Measurements from ENCODE around the gene ANKRD13B. TPM values are rescaled to one million over a fixed set of nuclear protein-coding genes. Genes with fewer than 3 reads are reported as not detected.
A peak's percentile ranks its signal among the peaks of the same experiment; 100 is the strongest.

Gene ANKRD13B
- total RNA-seq, 1 donor from 2014 or later = 36.1 TPM

DNA sequence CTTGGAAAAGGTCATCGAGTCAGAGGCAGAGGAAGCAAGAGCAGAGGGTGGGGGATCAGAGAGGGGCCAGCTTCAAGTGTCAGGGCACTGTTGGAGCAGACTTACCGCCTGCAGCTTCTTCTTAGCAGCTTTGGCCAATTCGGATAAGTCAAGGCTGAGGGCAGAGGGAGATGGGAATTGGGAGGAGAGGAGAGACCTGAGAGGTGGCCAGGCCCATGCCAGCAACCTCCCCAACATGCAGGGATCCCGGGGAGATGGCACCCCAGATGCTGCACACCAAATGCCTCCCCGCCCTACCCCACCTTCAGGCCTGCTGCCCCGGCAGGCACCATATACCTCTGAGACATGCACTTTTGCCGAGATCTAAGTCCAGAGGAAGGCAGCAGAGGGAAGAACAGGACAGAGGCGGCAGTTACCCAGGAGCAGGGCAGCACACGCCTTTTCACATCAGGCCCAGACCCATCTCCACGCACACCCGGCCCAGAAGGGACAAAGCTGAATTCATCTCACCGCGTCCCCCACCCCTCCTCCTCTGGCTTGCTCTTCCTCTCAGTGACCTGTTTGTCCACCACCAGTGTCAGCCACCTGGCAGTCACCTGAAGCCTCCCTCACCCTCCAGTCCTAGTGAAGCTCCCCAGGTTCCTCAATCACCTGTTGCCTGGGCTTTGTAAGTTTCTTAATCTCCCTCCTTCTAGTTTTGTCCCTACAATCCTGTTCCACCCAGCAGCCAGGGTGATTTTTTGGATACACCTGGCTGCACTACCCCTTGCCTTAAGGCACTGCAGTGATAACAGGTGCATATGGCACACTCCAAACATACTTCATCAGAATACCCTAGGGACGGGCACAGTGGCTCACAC is 14.1 kb upstream of the ANKRD13B start:
- Mint-ChIP-seq H3K4me1 (ENCODE audit: unreplicated experiment) (peaks cover 7% of the 10 kb centered on the region), H3K27ac (ENCODE audit: unreplicated experiment) (no peak overlapping the region)

DNA sequence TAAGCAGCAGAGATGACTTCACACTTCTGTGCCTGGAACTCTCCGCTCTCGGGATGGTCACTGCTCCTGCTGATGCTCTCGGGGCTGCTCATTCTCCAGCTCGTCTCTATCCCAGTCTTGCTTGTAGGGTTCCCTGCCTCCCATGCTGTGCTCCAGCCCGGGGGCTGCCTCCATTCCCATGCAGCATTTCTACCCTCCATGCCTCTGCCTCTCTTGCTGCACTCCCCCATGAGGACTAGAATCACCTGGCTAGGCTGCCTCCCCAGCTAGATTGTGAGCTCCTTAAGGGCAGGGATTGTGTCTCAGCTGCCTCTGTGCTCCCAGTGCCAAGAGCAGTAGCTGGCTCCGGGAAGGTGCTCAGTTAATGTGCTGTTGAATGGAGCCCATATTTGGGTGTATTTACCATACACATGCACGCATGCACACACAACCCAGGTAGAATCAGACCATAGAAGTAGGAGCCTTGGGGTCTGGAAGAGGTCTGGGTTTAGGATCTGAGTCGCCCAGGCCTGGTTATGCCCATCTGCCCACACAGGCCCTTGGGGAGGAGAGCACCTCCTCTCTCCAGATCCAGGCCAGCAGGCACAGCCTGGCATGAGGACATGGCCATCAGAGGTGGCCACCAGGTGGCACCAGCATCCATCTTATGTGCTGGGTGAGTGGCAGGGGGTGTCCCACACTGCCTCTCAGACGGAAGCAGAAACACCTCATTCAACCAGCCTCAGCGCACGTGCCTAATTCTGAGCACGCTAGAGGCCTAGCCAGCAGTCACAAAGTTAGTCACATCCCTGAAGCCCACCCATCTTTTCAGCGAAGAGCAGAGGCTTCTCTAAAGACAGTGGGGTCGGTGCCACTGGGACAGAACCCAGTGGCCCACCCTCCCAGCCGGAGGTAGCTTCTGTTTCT is 12.8 kb upstream of the ANKRD13B start:
- H3K9me3 Mint-ChIP-seq (ENCODE audit: unreplicated experiment) = no peaks in the 10 kb centered on the region
- no peak overlapping the region for H3K4me3 Mint-ChIP-seq (ENCODE audit: unreplicated experiment)
- DNase-seq (ENCODE audit: extremely low spot score, unreplicated experiment) = peak; percentile 94
- peaks cover 16% of the 10 kb centered on the region for H3K36me3 Mint-ChIP-seq (ENCODE audit: unreplicated experiment)
- H3K27me3 Mint-ChIP-seq (ENCODE audit: unreplicated experiment) = no peaks in the 10 kb centered on the region
- TF ChIP-seq, protein P1, sequence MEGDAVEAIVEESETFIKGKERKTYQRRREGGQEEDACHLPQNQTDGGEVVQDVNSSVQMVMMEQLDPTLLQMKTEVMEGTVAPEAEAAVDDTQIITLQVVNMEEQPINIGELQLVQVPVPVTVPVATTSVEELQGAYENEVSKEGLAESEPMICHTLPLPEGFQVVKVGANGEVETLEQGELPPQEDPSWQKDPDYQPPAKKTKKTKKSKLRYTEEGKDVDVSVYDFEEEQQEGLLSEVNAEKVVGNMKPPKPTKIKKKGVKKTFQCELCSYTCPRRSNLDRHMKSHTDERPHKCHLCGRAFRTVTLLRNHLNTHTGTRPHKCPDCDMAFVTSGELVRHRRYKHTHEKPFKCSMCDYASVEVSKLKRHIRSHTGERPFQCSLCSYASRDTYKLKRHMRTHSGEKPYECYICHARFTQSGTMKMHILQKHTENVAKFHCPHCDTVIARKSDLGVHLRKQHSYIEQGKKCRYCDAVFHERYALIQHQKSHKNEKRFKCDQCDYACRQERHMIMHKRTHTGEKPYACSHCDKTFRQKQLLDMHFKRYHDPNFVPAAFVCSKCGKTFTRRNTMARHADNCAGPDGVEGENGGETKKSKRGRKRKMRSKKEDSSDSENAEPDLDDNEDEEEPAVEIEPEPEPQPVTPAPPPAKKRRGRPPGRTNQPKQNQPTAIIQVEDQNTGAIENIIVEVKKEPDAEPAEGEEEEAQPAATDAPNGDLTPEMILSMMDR (IDR thresholded peaks at IDR 0.05) = peak; percentile 94
- H3K4me1 Mint-ChIP-seq (ENCODE audit: unreplicated experiment) = peaks cover 20% of the 10 kb centered on the region
- H3K27ac Mint-ChIP-seq (ENCODE audit: unreplicated experiment) = peak overlapping the region; percentile 47

More for the DNA sequence above, 14.1 kb upstream of the ANKRD13B start:
- Mint-ChIP-seq H3K36me3 (ENCODE audit: unreplicated experiment) (peaks cover 20% of the 10 kb centered on the region), H3K27me3 (ENCODE audit: unreplicated experiment) (no peaks in the 10 kb centered on the region), H3K9me3 (ENCODE audit: unreplicated experiment) (no peaks in the 10 kb centered on the region), H3K4me3 (ENCODE audit: unreplicated experiment) (no peak overlapping the region)
- no peak for DNase-seq (ENCODE audit: extremely low spot score, unreplicated experiment)
- TF ChIP-seq, protein P1 (IDR thresholded peaks at IDR 0.05) = no peak

DNA sequence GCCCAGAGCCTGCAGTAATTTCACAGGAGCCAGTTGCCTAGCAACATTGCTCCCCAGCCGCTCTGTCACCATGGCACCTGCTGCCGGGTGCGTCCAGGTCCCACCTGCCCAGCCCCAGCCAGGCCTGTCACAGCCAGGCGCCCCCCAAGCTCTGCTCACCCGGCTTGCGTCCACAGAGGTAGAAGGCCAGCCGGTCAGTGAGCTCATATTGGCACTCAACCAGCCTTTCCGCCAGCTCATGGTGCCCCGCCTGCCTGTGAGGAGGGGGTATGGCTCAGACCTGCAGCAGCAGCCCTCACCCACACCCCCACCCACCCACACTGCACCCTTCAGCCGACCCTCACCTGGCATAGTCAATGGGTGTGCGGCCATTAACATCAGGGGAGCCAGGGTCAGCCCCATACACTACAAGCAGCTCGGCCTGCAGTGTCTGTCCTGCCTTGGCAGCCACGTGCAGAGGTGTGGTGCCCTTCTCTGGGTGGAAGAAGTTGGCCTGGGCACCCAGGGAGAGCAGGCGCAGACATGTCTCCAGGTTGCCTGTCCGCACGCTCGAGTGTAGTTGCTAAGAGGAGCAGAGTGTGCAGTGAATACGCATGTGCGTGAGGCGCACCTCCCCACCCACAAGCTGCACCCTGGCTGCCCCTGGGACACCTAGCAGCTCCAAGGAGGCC is 11.2 kb upstream of the ANKRD13B start:
- H3K9me3 Mint-ChIP-seq (ENCODE audit: unreplicated experiment) = no peaks in the 10 kb centered on the region
- H3K27me3 Mint-ChIP-seq (ENCODE audit: unreplicated experiment) = no peaks in the 10 kb centered on the region
- no peak overlapping the region for H3K27ac Mint-ChIP-seq (ENCODE audit: unreplicated experiment)
- no peak for DNase-seq (ENCODE audit: extremely low spot score, unreplicated experiment)
- peaks cover 32% of the 10 kb centered on the region for H3K4me1 Mint-ChIP-seq (ENCODE audit: unreplicated experiment)
- H3K4me3 Mint-ChIP-seq (ENCODE audit: unreplicated experiment) = no peak overlapping the region
- peaks cover 15% of the 10 kb centered on the region for H3K36me3 Mint-ChIP-seq (ENCODE audit: unreplicated experiment)
- TF ChIP-seq, protein P1 (IDR thresholded peaks at IDR 0.05) = no peak

DNA sequence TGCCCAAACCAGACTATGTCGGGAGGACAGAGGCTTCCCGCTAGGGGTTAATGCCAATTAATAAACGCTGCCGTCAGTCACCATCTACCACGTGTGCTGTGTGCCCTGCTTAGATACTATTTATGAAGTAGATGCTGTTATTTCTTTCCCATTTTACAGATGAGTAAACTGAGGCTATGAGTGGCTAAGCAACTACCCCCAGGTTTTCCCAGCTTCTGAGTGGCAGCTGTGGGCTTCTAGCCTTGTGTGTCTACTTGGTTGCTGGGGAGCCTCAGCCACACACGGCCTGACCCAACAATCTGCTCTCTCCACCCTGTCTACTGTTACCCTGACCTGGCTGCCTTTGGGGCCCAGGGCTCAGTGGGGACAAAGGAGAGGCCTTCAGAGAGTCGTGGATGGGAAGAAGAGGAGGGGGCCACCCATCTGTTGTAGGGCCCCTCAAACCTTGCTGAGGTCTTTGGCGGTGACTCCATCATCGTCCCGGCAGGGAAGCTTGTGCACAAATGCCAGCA is 10.6 kb upstream of the ANKRD13B start:
- Mint-ChIP-seq H3K27ac (ENCODE audit: unreplicated experiment) (no peak overlapping the region), H3K4me3 (ENCODE audit: unreplicated experiment) (no peak overlapping the region), H3K36me3 (ENCODE audit: unreplicated experiment) (peaks cover 15% of the 10 kb centered on the region), H3K27me3 (ENCODE audit: unreplicated experiment) (no peaks in the 10 kb centered on the region), H3K9me3 (ENCODE audit: unreplicated experiment) (no peaks in the 10 kb centered on the region), H3K4me1 (ENCODE audit: unreplicated experiment) (peaks cover 32% of the 10 kb centered on the region)
- no peak for DNase-seq (ENCODE audit: extremely low spot score, unreplicated experiment)
- TF ChIP-seq, protein P1 (IDR thresholded peaks at IDR 0.05) = no peak
